ENCODE measurements around the gene PHC2. TPM values are rescaled to one million over a fixed set of nuclear protein-coding genes. Genes with fewer than 3 reads are reported as not detected.
A peak's percentile ranks its signal among the peaks of the same experiment; 100 is the strongest.

The PHC2 gene
- total and polyA plus RNA-seq, 9 of the 15 experiments (the other 6 are each of a cell fraction or from before 2014, with no cell fraction given), result 3.1 to 67.6 (median 34.6) TPM

DNA sequence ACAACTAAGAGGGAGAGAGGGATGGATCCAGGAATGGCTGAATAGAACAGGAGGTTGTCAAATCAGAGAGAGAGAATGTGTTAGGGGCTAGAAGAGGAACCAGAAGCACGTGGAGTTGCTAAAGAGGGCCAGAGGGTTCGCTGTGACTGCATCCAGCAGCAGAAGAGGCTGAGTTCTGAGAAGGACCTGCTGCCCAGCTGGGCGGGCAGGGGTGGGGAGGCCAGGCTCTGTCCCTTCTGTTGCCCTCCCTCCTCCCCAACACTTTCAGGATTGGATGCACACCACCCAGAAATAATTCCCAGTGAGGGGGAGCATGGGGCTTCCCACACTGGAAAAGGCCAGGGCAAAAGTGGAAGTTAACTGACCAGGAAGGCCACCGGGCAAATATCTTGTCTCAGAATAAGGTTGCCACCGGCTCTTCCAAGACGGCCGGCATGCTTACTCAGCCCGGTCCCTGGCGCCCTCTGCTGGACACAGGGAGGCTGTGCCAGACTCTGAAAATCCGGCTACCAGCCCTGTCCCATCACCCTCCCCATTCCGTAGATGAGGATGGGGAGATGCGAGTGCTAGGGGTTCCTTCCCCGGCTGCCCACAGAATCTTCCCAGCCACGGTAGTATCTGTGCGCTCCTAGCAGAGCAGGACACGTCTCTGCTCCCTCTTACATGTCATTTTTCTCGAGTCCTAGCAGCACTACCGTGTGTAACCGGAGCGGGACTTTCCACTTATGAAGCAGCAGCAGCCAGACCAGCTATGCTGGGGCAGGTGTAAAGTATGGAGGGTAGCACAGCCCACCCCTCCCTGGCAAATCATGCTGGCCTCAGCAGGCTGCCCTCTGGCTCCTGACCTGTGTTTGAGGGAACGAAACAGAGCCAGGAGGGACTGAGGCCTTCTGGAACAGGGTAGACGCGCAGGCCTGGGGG lies 63.1 kb downstream of the PHC2 start:
- ChIA-PET POLR2A (interaction anchor here (0.6 kb wide), 1 partner anchor 114 kb away, joined by 3 read pairs; no protein-coding TSS in a partner anchor), CTCF (ENCODE audit: low intra/inter-chr PET ratio) (interaction anchor here (0.6 to 2.4 kb wide), 6 partner anchors 10 to 282 kb away, joined by 3 to 59 read pairs (median 4); no protein-coding TSS in a partner anchor)
- Histone ChIP-seq H3K4me3 (no peak overlapping the region), H4K20me1 (replicated peaks; ENCODE audit: control insufficient read depth, insufficient read depth, low read length) (peaks cover 32% of the 10 kb centered on the region), H3K9ac (ENCODE audit: insufficient read depth in 1 of 2, low read depth in 2 of 2, low read length in 2 of 2) (no peak overlapping the region), H3K4me1 (replicated peaks in 1 of 2; ENCODE audit: control insufficient read depth in 2 of 2, insufficient read depth in 2 of 2, low read length in 2 of 2) (peaks cover 7 to 11% of the 10 kb centered on the region in 2 experiments; a peak in 4 of 5 replicates), H3K4me2 (ENCODE audit: insufficient read depth, low read length) (no peak overlapping the region), H3K36me3 (ENCODE audit: control insufficient read depth, insufficient read depth, low read length) (no peaks in the 10 kb centered on the region), H3K27ac (ENCODE audit: extremely low read depth, low read depth, low read length) (no peak overlapping the region), H3K9me3 (replicated peaks; ENCODE audit: control insufficient read depth, insufficient read depth, low read depth, low read length) (no peaks in the 10 kb centered on the region), H3K79me2 (ENCODE audit: control insufficient read depth, insufficient read depth, low read length) (no peaks in the 10 kb centered on the region), H3K9me1 (ENCODE audit: control insufficient read depth, insufficient read depth, low read length) (no peaks in the 10 kb centered on the region), H3K27me3 (ENCODE audit: control insufficient read depth in 2 of 2, insufficient read depth in 2 of 2, low read length in 2 of 2) (peaks cover 23 to 38% of the 10 kb centered on the region in 2 experiments), H2AFZ (ENCODE audit: low read depth, low read length) (no peak overlapping the region)
- peak; percentile 97 for FAIRE-seq
- peak; percentile 95 for ATAC-seq
- intact Hi-C loops (cut with micrococcal nuclease), result loop anchor here (1.0 to 10.0 kb wide), 4 partner anchors 72 to 245 kb away; no protein-coding TSS in a partner anchor
- no TSS peak for BruUV-seq (replicated peaks)
- peak; percentile 89 to 92 (median 90) for DNase-seq (ENCODE audit: extremely low read depth in 1 of 4, low spot score in 3 of 4)
- in situ Hi-C loops (cut with MboI), result loop anchor here (5.0 kb wide), 1 partner anchor 70 kb away; no protein-coding TSS in a partner anchor
- 22% methylated on average over 23 of the region's 23 CpGs for WGBS (ENCODE audit: insufficient coverage, low coverage, missing lambda C conversion rate)
- TF ChIP-seq BRD9 (IDR thresholded peaks at IDR 0.05; ENCODE audit: low read depth, partially characterized antibody), result no peak
- TF ChIP-seq ATF7 (IDR thresholded peaks at IDR 0.05), result 0 out of 2 replicates have a peak, but pooled peaks have one; percentile 16
- no peak for TF ChIP-seq NCOA1 (IDR thresholded peaks at IDR 0.05; ENCODE audit: low read depth)
- TF ChIP-seq CREB1 (IDR thresholded peaks at IDR 0.05), result no peak
- no peak for TF ChIP-seq CREB1 (CRISPR knock-in tag; IDR thresholded peaks at IDR 0.05)
- no peak for TF ChIP-seq MCM2 (IDR thresholded peaks at IDR 0.05; ENCODE audit: low read depth)
- 0 out of 2 replicates have a peak, but pooled peaks have one; percentile 23 for TF ChIP-seq HCFC1 (IDR thresholded peaks at IDR 0.05; ENCODE audit: low read depth, low read length)
- no peak for TF ChIP-seq ARID1B (IDR thresholded peaks at IDR 0.05)
- peak in 1 of 3 experiments; percentile 42 for TF ChIP-seq YY1 (IDR thresholded peaks at IDR 0.05; ENCODE audit: borderline replicate concordance in 1 of 3, control insufficient read depth in 1 of 3, extremely low read depth in 1 of 3, insufficient read depth in 3 of 3, insufficient read length in 1 of 3, insufficient replicate concordance in 2 of 3, low read depth in 1 of 3, low read length in 2 of 3)
- TF ChIP-seq ZNF699 (CRISPR knock-in tag; IDR thresholded peaks at IDR 0.05; ENCODE audit: insufficient replicate concordance), result no peak
- TF ChIP-seq MYC (IDR thresholded peaks at IDR 0.05; ENCODE audit: low read depth, low read length), result peak; percentile 41; the same call in 1 of the 2 replicates
- no peak for TF ChIP-seq MYC (CRISPR knock-in tag; IDR thresholded peaks at IDR 0.05; ENCODE audit: borderline replicate concordance, low read depth)
- TF ChIP-seq, protein P1, sequence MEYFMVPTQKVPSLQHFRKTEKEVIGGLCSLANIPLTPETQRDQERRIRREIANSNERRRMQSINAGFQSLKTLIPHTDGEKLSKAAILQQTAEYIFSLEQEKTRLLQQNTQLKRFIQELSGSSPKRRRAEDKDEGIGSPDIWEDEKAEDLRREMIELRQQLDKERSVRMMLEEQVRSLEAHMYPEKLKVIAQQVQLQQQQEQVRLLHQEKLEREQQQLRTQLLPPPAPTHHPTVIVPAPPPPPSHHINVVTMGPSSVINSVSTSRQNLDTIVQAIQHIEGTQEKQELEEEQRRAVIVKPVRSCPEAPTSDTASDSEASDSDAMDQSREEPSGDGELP (CRISPR knock-in tag; IDR thresholded peaks at IDR 0.05; ENCODE audit: borderline replicate concordance), result peak; percentile 22; the same call in 1 of the 2 replicates
- no peak for TF ChIP-seq SRSF7 (optimal IDR thresholded peaks at IDR 0.05; ENCODE audit: low read depth, low read length)
- TF ChIP-seq, protein P2, sequence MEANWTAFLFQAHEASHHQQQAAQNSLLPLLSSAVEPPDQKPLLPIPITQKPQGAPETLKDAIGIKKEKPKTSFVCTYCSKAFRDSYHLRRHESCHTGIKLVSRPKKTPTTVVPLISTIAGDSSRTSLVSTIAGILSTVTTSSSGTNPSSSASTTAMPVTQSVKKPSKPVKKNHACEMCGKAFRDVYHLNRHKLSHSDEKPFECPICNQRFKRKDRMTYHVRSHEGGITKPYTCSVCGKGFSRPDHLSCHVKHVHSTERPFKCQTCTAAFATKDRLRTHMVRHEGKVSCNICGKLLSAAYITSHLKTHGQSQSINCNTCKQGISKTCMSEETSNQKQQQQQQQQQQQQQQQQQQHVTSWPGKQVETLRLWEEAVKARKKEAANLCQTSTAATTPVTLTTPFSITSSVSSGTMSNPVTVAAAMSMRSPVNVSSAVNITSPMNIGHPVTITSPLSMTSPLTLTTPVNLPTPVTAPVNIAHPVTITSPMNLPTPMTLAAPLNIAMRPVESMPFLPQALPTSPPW (CRISPR knock-in tag; IDR thresholded peaks at IDR 0.05), result peak; percentile 45; the same call in 1 of the 2 replicates
- no peak for TF ChIP-seq ZNF253 (CRISPR knock-in tag; conservative IDR thresholded peaks at IDR 0.05)
- TF ChIP-seq HDAC8 (tag; IDR thresholded peaks at IDR 0.05), result 0 out of 2 replicates have a peak, but pooled peaks have one; percentile 19

All from K562 (cell line).